GM06990 (cell line): ENCODE results near the gene STK40.

Experiments
- DNase-seq: peaks from one replicate; pipeline ENCODE4 v3.0.0-alpha.2; 2011; ENCODE audit not compliant: insufficient read length; ENCODE audit errors: extremely low read depth
- H3K27me3 ChIP-seq: replicated peaks from 2 replicates; pipeline ENCODE4 v1.6.0; 2011; ENCODE audit warnings: low read length; ENCODE audit not compliant: control insufficient read depth, insufficient read depth
- H3K36me3 ChIP-seq: 2 replicates; pipeline ENCODE4 v1.5.1; 2011; ENCODE audit warnings: low read length; ENCODE audit not compliant: control insufficient read depth, insufficient read depth
- H3K4me3 ChIP-seq: replicated peaks from 2 replicates; pipeline ENCODE4 v1.5.1; 2011; ENCODE audit warnings: low read depth, mild to moderate bottlenecking, control low read depth, low read length
- TF ChIP-seq, protein P1 (sequence below): IDR thresholded peaks from 2 replicates; pipeline ENCODE4 v1.5.1; 2011; ENCODE audit warnings: low read length, control low read depth, mild to moderate bottlenecking, inconsistent platforms; ENCODE audit not compliant: insufficient read depth, poor library complexity, severe bottlenecking

The STK40 gene

GRCh38 chr1:36349839-36350238 lies 35.9 kb downstream of the STK40 start:
- no peak for DNase-seq
- Histone ChIP-seq H3K36me3 (peaks cover 47% of the 10 kb centered on the region), H3K4me3 (no peak overlapping the region), H3K27me3 (no peaks in the 10 kb centered on the region)
- TF ChIP-seq, protein P1, sequence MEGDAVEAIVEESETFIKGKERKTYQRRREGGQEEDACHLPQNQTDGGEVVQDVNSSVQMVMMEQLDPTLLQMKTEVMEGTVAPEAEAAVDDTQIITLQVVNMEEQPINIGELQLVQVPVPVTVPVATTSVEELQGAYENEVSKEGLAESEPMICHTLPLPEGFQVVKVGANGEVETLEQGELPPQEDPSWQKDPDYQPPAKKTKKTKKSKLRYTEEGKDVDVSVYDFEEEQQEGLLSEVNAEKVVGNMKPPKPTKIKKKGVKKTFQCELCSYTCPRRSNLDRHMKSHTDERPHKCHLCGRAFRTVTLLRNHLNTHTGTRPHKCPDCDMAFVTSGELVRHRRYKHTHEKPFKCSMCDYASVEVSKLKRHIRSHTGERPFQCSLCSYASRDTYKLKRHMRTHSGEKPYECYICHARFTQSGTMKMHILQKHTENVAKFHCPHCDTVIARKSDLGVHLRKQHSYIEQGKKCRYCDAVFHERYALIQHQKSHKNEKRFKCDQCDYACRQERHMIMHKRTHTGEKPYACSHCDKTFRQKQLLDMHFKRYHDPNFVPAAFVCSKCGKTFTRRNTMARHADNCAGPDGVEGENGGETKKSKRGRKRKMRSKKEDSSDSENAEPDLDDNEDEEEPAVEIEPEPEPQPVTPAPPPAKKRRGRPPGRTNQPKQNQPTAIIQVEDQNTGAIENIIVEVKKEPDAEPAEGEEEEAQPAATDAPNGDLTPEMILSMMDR, result no peak

DNA sequence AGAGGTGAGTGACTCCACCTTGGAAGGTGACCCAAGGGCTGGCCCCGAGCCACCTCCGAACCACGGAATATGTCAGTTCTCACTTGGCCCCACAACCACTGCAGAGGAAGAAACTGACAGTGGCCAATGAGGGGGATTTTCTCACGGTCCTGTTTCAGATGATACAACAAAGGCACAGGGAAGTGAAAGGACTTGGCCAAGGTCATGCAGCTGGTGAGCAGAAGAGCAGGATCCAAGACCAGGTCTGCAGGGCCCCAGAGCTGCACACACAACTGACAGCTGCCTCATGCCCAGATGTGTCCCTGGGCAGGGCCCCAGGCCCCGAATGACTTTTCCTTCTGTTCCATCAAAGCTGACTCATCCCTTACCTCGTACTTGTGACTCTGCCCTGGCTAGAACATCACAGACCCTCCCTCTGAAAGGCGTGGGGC lies 36.5 kb downstream of the STK40 start:
- peak; percentile 71 for DNase-seq
- Histone ChIP-seq H3K27me3 (no peaks in the 10 kb centered on the region), H3K36me3 (peaks cover 43% of the 10 kb centered on the region), H3K4me3 (no peak overlapping the region)
- TF ChIP-seq, protein P1, result no peak

DNA sequence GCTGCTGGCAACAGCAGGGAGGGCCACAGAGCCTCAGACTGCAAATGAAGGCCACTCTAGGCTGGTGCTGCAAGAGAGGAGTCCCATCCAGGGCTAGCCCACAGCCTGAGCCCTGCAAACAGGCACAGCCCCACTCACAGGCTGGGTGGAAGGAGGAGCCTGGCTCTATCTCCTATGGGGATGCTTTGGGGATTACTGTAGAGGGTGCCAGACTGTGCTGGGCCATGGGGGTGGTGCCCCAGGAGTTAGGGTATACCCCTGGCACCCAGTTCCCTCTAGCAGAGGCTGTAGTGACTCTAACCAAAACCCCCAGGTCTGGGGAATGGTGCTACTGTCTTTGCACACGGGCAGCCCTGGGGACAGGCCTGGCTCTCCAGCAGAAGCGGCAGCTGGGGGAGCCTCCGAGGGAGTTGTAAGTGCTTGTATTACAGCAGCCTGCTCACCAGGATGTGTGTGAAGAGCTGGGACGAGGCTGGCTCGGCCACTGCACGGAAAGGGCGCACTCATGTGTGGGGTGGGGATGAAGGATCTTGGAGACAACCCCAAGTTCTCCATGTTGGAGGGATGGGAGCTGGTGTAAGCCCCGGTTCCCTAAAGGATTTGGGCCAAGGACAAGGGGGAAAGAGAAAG lies 38.9 kb downstream of the STK40 start:
- Histone ChIP-seq H3K27me3 (no peaks in the 10 kb centered on the region), H3K4me3 (no peak overlapping the region), H3K36me3 (peaks cover 41% of the 10 kb centered on the region)
- TF ChIP-seq, protein P1, result no peak
- DNase-seq, result no peak

DNA sequence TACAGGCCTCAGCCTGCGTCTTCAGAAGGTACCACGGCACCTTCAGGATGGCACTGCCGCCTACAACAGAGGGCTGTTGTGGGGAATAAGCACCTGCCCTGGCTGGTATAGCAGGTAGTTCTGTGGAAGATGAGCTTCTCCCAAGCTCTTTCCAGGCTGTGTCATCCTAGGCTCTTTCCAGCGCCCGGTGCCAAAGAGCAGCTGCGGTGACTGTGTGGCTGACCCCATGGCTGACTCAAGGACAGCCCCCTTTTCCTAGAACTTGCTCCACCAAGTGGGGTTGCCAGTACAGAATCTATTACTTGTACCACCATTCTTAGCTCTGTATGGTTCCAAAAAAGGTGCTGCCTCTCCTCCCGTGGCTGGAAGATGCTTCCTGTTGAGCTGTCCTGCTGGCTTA lies 40.4 kb downstream of the STK40 start:
- TF ChIP-seq, protein P1, result no peak
- DNase-seq, result no peak
- peaks cover 39% of the 10 kb centered on the region for H3K36me3 ChIP-seq
- no peak overlapping the region for H3K4me3 ChIP-seq
- no peaks in the 10 kb centered on the region for H3K27me3 ChIP-seq

GRCh38 chr1:36344395-36344680 lies 41.4 kb downstream of the STK40 start:
- DNase-seq, result no peak
- no peak overlapping the region for H3K4me3 ChIP-seq
- TF ChIP-seq, protein P1, result no peak

More at GRCh38 chr1:36344395-36344680, 41.4 kb downstream of the STK40 start:
- Histone ChIP-seq H3K36me3 (peaks cover 40% of the 10 kb centered on the region), H3K27me3 (no peaks in the 10 kb centered on the region)
